Aorta (tissue), 5 donors: Measurements from ENCODE around the gene SLC9B2. TPM values are rescaled to one million over a fixed set of nuclear protein-coding genes. Genes with fewer than 3 reads are reported as not detected.

Experiments
- ATAC-seq: fragments of 200-7000 bp; cut with Tn5 transposase; one replicate; pipeline ENCODE4 v1.9.1; 2022; ENCODE audit warnings: moderate library complexity; ENCODE audit not compliant: low FRiP score
- DNase-seq, 2 donors: peaks; one replicate each; pipeline ENCODE4 v3.0.0-alpha.2; 2020
- H3K27ac ChIP-seq, 2 donors: one replicate each; pipeline ENCODE4 v1.5.1; 2013; ENCODE audit warnings: low read length in 2 of 2, mild to moderate bottlenecking in 2 of 2, moderate library complexity in 2 of 2, control low read depth in 1 of 2, inconsistent platforms in 1 of 2, low read depth in 1 of 2
- H3K27me3 ChIP-seq, 2 donors: one replicate each; pipeline ENCODE4 v1.6.1; 2013; ENCODE audit warnings: control low read depth in 1 of 2, low read length in 1 of 2, mild to moderate bottlenecking in 1 of 2, moderate library complexity in 1 of 2; ENCODE audit not compliant: insufficient read depth in 2 of 2, control insufficient read depth in 1 of 2
- H3K36me3 ChIP-seq, 2 donors: one replicate each; pipeline ENCODE4 v1.6.1; 2013; ENCODE audit warnings: control low read depth in 1 of 2, low read length in 1 of 2, mild to moderate bottlenecking in 1 of 2; ENCODE audit not compliant: insufficient read depth in 2 of 2, control insufficient read depth in 1 of 2
- H3K4me1 ChIP-seq, 2 donors: one replicate each; pipeline ENCODE4 v1.6.1; 2013; ENCODE audit warnings: low read length in 2 of 2, control low read depth in 1 of 2, mild to moderate bottlenecking in 1 of 2, moderate library complexity in 1 of 2; ENCODE audit not compliant: insufficient read depth in 2 of 2, control insufficient read depth in 1 of 2
- H3K4me3 ChIP-seq, 2 donors: one replicate each; pipeline ENCODE4 v1.5.1; 2013; ENCODE audit warnings: low read length in 2 of 2, control low read depth in 1 of 2, mild to moderate bottlenecking in 1 of 2
- H3K9me3 ChIP-seq: one replicate; pipeline ENCODE4 v1.6.1; 2013; ENCODE audit warnings: mild to moderate bottlenecking, low read length; ENCODE audit not compliant: control insufficient read depth
- WGBS, 2 donors: extraction: QIAGEN DNeasy Blood & Tissue Kit; methylation state at CpG; one replicate each; pipeline ENCODE4 v1.1.7; 2013; 5-methylcytosine and 5-hydroxymethylcytosine counted together
- intact Hi-C, 2 donors: fragments of 100-400 bp; cut with DNase I; formaldehyde crosslinking; loops; one replicate each; pipeline versions ENCODE4 v1.14.2 to v1.15.0; 2022
- polyA plus RNA-seq, 2 donors: library from polyadenylated mRNA; stranded (reverse); fragments of 200-250 nt; gene quantifications; one replicate each; pipeline ENCODE4 v1.2.3, GENCODE V29; 2013
- total RNA-seq, 2 donors: library from RNA; stranded (reverse); fragmentation: NEBNext Ultra II Directional; extraction: Animal tissue kit (Norgen Biotek cat#: 25700); gene quantifications; one replicate each; pipeline ENCODE4 v1.2.1, GENCODE V29; 2021
- donor health status: healthy with polysubstance abuse.
- donor health status: Bipolar disorder and iron deficiency.
- donor health status: DM: no; HTN: no; CAD: no.
- donor health status: DM: no; HTN: no; CAD: no.
- donor health status: DM: yes; HTN: yes; CAD: no.

Gene SLC9B2
- total and polyA plus RNA-seq, 4 donors: 6.1 to 25.2 (median 12.4) TPM

- intact Hi-C loops: no loop called here
- DNase-seq (no peak), ATAC-seq (no peak)
- Histone ChIP-seq H3K4me3 (no peak overlapping the region), H3K27ac (no peak overlapping the region), H3K27me3 (no peaks in the 10 kb centered on the region), H3K9me3 (no peaks in the 10 kb centered on the region), H3K4me1 (no peaks in the 10 kb centered on the region), H3K36me3 (no peaks in the 10 kb centered on the region)
- WGBS, 2 donors: 97 to 98% methylated on average over 2 of the region's 2 CpGs
Measured at GRCh38 chr4:103036169-103036568, 40.4 kb downstream of the SLC9B2 start.

- H3K36me3 ChIP-seq: no peaks in the 10 kb centered on the region
- ATAC-seq: no peak
- H3K4me3 ChIP-seq: no peak overlapping the region
- H3K27ac ChIP-seq: no peak overlapping the region
- H3K4me1 ChIP-seq: no peaks in the 10 kb centered on the region
- intact Hi-C loops: no loop called here
- no peaks in the 10 kb centered on the region for H3K9me3 ChIP-seq
- 64 to 65% methylated on average over 2 of the region's 2 CpGs for WGBS, 2 donors
- DNase-seq: no peak
- no peaks in the 10 kb centered on the region for H3K27me3 ChIP-seq
Measured at GRCh38 chr4:103032574-103032973, 44.0 kb downstream of the SLC9B2 start.

- no peaks in the 10 kb centered on the region for H3K27me3 ChIP-seq
Measured at GRCh38 chr4:103030791-103031190, 45.8 kb downstream of the SLC9B2 start.

GRCh38 chr4:103029300-103029699, 47.3 kb downstream of the SLC9B2 start:
- WGBS, 2 donors: 87 to 91% methylated on average over 1 of the region's 1 CpG
- DNase-seq: no peak
- Histone ChIP-seq H3K9me3 (no peaks in the 10 kb centered on the region), H3K36me3 (no peaks in the 10 kb centered on the region), H3K4me1 (no peaks in the 10 kb centered on the region), H3K27me3 (no peaks in the 10 kb centered on the region), H3K27ac (no peak overlapping the region), H3K4me3 (no peak overlapping the region)
- intact Hi-C loops: no loop called here
- ATAC-seq: no peak

More at GRCh38 chr4:103030791-103031190, 45.8 kb downstream of the SLC9B2 start:
- no peak overlapping the region for H3K4me3 ChIP-seq
- H3K27ac ChIP-seq: no peak overlapping the region
- H3K4me1 ChIP-seq: no peaks in the 10 kb centered on the region
- intact Hi-C loops: no loop called here
- no peak for DNase-seq
- no peaks in the 10 kb centered on the region for H3K36me3 ChIP-seq
- ATAC-seq: no peak
- no peaks in the 10 kb centered on the region for H3K9me3 ChIP-seq
- WGBS, 2 donors: 88 to 98% methylated on average over 3 of the region's 3 CpGs

GRCh38 chr4:103026868-103027267, 49.7 kb downstream of the SLC9B2 start:
- intact Hi-C loops: no loop called here
- WGBS, 2 donors: 94% methylated on average over 1 of the region's 1 CpG
- no peaks in the 10 kb centered on the region for H3K36me3 ChIP-seq

GRCh38 chr4:103024996-103025395, 51.6 kb downstream of the SLC9B2 start:
- 92 to 96% methylated on average over 3 of the region's 3 CpGs for WGBS, 2 donors
- no peaks in the 10 kb centered on the region for H3K9me3 ChIP-seq
- ATAC-seq: no peak
- no peak for DNase-seq
- H3K4me3 ChIP-seq: no peak overlapping the region
- H3K4me1 ChIP-seq: no peaks in the 10 kb centered on the region
- intact Hi-C loops: no loop called here
- no peaks in the 10 kb centered on the region for H3K27me3 ChIP-seq
- no peak overlapping the region for H3K27ac ChIP-seq
- no peaks in the 10 kb centered on the region for H3K36me3 ChIP-seq

More at GRCh38 chr4:103026868-103027267, 49.7 kb downstream of the SLC9B2 start:
- Histone ChIP-seq H3K27me3 (no peaks in the 10 kb centered on the region), H3K4me3 (no peak overlapping the region), H3K4me1 (no peaks in the 10 kb centered on the region), H3K27ac (no peak overlapping the region), H3K9me3 (no peaks in the 10 kb centered on the region)
- DNase-seq (no peak), ATAC-seq (no peak)

GRCh38 chr4:103021120-103021519, 55.4 kb downstream of the SLC9B2 start:
- no peaks in the 10 kb centered on the region for H3K4me1 ChIP-seq
- H3K27me3 ChIP-seq: no peaks in the 10 kb centered on the region
- DNase-seq (no peak), ATAC-seq (no peak)
- no peaks in the 10 kb centered on the region for H3K9me3 ChIP-seq
- intact Hi-C loops: no loop called here
- WGBS, 2 donors: 89 to 91% methylated on average over 2 of the region's 2 CpGs
- no peak overlapping the region for H3K27ac ChIP-seq
- H3K36me3 ChIP-seq: no peaks in the 10 kb centered on the region
- H3K4me3 ChIP-seq: no peak overlapping the region

- H3K27me3 ChIP-seq: no peaks in the 10 kb centered on the region
- no peaks in the 10 kb centered on the region for H3K36me3 ChIP-seq
- peak; percentile 99 for ATAC-seq
- peak within 1 kb of the TSS; percentile 84 to 98 for H3K27ac ChIP-seq
- H3K4me1 ChIP-seq: no peaks in the 10 kb centered on the region
- WGBS, 2 donors: 1 to 4% methylated on average over 45 to 46 of the region's 46 CpGs
- peak within 1 kb of the TSS; percentile 30 to 86 for H3K4me3 ChIP-seq
- intact Hi-C loops: loop anchor here (5.0 to 10.0 kb wide), 4 partner anchors 58 to 675 kb away; partner anchors contain the start of genes SLC9B2 (in 2 of the 2), NFKB1 (in 1 of the 2), SLC39A8 (in 1 of the 2) and UBE2D3 (in 1 of the 2)
- DNase-seq: peak; percentile 97 to 99
- H3K9me3 ChIP-seq: no peaks in the 10 kb centered on the region
Measured at GRCh38 chr4:103019308-103020124, 57.0 kb downstream of the SLC9B2 start, which contains the start of gene SLC9B1. Gene SLC9B1, minus strand, starts transcription at chr4:103019705. Its CDS starts 27,994 bp downstream, at chr4:102991711.
